Activated CD4-positive, alpha-beta memory T cell treated with anti-CD3 and anti-CD28 coated beads for 36 hours (primary cell): ENCODE measurements around the gene MED9. TPM values are rescaled to one million over a fixed set of nuclear protein-coding genes. Genes with fewer than 3 reads are reported as not detected.

Experiments
- CTCF ChIA-PET: fragments of 350-600 bp; sonication (Branson Sonifier 250); formaldehyde crosslinking; loops from one replicate; lab custom pipeline; 2021; ENCODE audit warnings: antibody characterized with exemption, inconsistent platforms; lab: Charles Lee
- POLR2A ChIA-PET: fragments of 350-600 bp; sonication (Branson Sonifier 250); formaldehyde crosslinking; loops from one replicate; lab custom pipeline; 2021; ENCODE audit warnings: antibody characterized with exemption; lab: Charles Lee
- DNase-seq: peaks from one replicate; pipeline ENCODE4 v3.0.0-alpha.2; 2020
- H3K27ac Mint-ChIP-seq: one replicate; pipeline ENCODE4 v1.8.0; 2021; ENCODE audit warnings: mixed read lengths
- H3K27me3 Mint-ChIP-seq: one replicate; pipeline ENCODE4 v1.8.0; 2021; ENCODE audit warnings: mixed read lengths
- H3K36me3 Mint-ChIP-seq: one replicate; pipeline ENCODE4 v1.8.0; 2021; ENCODE audit warnings: mixed read lengths
- H3K4me1 Mint-ChIP-seq: one replicate; pipeline ENCODE4 v1.8.0; 2021; ENCODE audit warnings: low read depth, mixed read lengths
- H3K4me3 Mint-ChIP-seq: one replicate; pipeline ENCODE4 v1.8.0; 2021; ENCODE audit warnings: mild to moderate bottlenecking, mixed read lengths
- H3K9me3 Mint-ChIP-seq: one replicate; pipeline ENCODE4 v1.8.0; 2021; ENCODE audit warnings: mixed read lengths
- intact Hi-C: fragments of 100-400 bp; cut with micrococcal nuclease; formaldehyde crosslinking; loops from one replicate; pipeline ENCODE4 v1.15.1; 2023
- total RNA-seq, 2 experiments: library from RNA; stranded (reverse); gene quantifications; one replicate each; pipeline ENCODE4 v1.2.3, GENCODE V29; 2021

Gene MED9
- total RNA-seq, 2 experiments from 2014 or later, result 12.1 to 12.2 TPM

DNA sequence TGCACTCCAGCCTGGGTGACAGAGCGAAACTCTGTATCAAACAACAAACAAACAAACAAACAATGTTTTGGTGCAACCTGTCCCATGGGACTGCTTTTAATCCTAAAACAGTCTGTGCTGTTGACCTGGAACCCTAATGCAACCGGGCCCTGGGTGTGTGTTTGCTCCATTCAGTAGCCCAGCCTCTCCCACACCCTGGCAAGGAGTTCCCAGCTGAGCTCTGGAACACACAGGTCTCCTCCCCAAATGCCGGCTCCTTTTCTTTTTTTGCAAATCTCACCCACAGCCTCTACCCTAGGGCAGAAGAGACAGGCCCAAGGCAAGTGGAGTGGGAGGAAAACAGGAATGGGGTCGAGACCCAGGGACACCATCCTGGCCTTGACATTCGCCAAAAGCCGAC, 49.2 kb downstream of the MED9 start:
- no peak overlapping the region for H3K4me3 Mint-ChIP-seq
- intact Hi-C loops, result no loop called here
- POLR2A ChIA-PET, result no interaction called here
- no peaks in the 10 kb centered on the region for H3K27me3 Mint-ChIP-seq
- H3K27ac Mint-ChIP-seq, result no peak overlapping the region
- no peaks in the 10 kb centered on the region for H3K36me3 Mint-ChIP-seq
- CTCF ChIA-PET, result interaction anchor here (0.6 to 1.4 kb wide), 2 partner anchors 132 to 171 kb away, joined by 3 read pairs; no protein-coding TSS in a partner anchor
- no peaks in the 10 kb centered on the region for H3K9me3 Mint-ChIP-seq
- no peak for DNase-seq
- H3K4me1 Mint-ChIP-seq, result no peaks in the 10 kb centered on the region

DNA sequence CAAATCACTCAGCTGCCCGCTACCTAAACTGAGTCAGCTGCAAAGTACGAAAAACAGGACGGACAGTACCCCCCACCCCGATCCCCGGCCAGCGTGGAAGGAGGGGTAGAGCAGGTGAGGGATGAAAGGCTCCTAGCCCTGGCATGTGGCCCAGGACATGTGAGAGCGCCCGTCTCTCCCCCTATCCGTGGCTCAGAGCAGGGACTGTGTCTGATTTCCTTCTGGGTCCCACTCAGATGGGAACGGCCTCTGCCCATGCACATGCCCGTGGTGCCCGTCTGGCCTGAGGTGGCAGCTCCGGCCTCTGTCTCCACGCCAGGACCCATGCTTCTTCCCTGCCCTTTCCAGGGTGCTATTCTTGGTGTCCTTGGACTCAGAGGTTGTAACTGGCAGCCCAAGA, 49.6 kb downstream of the MED9 start:
- H3K4me1 Mint-ChIP-seq, result no peaks in the 10 kb centered on the region
- no peaks in the 10 kb centered on the region for H3K9me3 Mint-ChIP-seq
- ChIA-PET CTCF (no interaction called here), POLR2A (no interaction called here)
- no peak for DNase-seq
- no peak overlapping the region for H3K4me3 Mint-ChIP-seq
- intact Hi-C loops, result no loop called here
- no peaks in the 10 kb centered on the region for H3K36me3 Mint-ChIP-seq
- no peak overlapping the region for H3K27ac Mint-ChIP-seq
- no peaks in the 10 kb centered on the region for H3K27me3 Mint-ChIP-seq

DNA sequence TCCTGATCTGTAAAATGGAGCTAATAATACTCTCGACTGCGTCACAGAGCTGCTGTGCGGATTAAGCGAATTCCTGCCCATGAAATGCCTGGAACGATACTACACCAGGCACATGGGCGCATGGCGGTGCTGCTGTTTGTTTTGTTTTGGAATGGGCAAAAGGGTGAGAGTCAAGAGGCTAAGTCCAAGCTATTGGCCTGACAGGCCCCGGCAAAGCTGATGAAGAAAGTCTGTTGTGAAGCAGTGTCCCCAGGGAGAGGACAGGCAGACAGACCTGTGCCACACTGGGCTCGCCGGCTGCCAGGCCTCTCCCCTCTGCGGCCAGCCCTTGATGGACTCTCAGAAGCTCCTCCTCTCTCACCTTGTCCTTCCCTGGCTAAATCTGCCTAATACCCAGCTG, 50.7 kb downstream of the MED9 start:
- DNase-seq, result no peak
- Mint-ChIP-seq H3K4me1 (no peaks in the 10 kb centered on the region), H3K9me3 (no peaks in the 10 kb centered on the region), H3K4me3 (no peak overlapping the region), H3K36me3 (no peaks in the 10 kb centered on the region), H3K27me3 (no peaks in the 10 kb centered on the region), H3K27ac (no peak overlapping the region)
- intact Hi-C loops, result no loop called here
- ChIA-PET POLR2A (no interaction called here), CTCF (interaction anchor here (0.6 kb wide), 1 partner anchor 19 kb away, joined by 3 read pairs; no protein-coding TSS in a partner anchor)

DNA sequence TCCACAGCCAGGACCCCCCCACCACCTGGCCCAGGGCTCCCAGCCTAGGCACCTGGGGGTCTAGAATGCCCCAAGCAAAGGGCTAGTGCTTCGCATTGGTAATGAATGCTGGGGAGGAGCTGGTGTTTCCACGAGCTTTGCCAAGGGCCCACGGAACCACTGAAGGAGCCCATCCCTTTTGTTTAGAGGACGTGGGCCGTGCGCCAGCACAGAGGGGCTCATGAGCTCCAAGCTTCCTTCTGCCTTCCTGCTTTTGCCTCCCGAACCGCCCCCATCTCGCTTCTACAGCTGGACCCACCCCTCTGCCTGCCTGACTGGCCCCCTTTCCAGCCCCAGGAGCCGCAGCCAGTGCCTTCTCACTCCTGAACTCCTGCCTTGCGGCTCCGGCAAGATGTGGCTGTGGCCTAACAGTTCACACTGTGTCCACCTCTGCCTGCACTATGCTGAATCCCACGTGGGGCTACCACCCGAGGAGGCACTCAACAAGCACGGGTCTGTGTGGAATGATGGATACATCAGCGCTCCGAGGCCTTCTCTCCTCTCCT, 51.2 kb downstream of the MED9 start:
- Mint-ChIP-seq H3K9me3 (no peaks in the 10 kb centered on the region), H3K4me3 (no peak overlapping the region), H3K27me3 (no peaks in the 10 kb centered on the region), H3K36me3 (no peaks in the 10 kb centered on the region), H3K27ac (no peak overlapping the region), H3K4me1 (no peaks in the 10 kb centered on the region)
- no peak for DNase-seq
- intact Hi-C loops, result no loop called here
- CTCF ChIA-PET, result interaction anchor here (0.6 kb wide), 1 partner anchor 19 kb away, joined by 3 read pairs; no protein-coding TSS in a partner anchor
- POLR2A ChIA-PET, result no interaction called here

DNA sequence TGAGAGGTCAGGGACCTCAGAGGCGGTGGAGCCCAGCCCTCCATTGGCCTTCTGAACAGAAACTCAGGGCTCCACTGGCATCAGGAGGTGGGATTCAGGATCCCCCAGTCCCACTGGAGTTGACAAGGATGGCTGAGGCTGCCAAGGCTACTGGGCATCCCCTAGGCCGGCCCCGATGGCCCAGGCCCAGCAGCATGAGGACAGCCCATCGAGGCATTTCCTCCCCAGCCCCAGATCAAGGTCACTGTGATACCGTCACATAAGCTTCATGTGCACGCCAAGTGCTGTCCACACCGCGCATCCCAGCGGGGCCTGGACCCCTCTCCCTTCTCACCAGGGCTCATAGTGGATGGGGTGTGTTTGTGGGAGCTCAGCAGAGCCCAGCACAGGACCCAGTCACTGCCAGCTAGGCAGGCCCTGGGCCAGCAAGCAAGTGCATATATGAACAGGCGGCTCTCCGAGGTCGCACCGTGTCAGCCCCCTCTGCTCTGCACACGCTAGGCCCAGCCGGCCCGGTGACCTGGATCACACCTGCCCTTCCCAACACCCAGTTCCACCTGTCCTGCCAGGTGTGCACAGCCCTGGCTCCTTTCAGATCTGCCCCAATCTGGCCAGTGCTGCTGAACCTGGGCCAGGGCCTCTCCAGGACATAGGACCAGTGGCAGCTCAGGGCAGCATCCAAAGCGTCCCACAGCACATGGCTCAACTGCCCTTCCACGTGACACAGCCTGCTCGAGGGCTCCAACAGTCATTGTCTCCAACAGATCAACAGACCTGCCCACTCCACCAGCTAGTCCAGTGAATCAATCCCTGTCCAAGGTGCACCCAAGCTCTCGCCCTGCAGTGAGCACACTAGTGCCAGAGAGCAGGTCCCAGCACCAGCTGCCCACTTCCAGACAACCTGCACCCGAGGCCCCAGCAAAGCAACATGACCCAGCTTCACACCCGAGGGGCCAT, 52.2 kb downstream of the MED9 start:
- DNase-seq, result no peak
- ChIA-PET POLR2A (interaction anchor here (0.5 to 1.5 kb wide), 2 partner anchors 12 to 254 kb away, joined by 3 read pairs; no protein-coding TSS in a partner anchor), CTCF (interaction anchor here (0.9 kb wide), 1 partner anchor 33 kb away, joined by 3 read pairs; the partner anchor contains the start of gene RASD1)
- no peaks in the 10 kb centered on the region for H3K36me3 Mint-ChIP-seq
- no peaks in the 10 kb centered on the region for H3K27me3 Mint-ChIP-seq
- no peaks in the 10 kb centered on the region for H3K9me3 Mint-ChIP-seq
- intact Hi-C loops, result no loop called here
- no peak overlapping the region for H3K27ac Mint-ChIP-seq
- H3K4me1 Mint-ChIP-seq, result no peaks in the 10 kb centered on the region
- no peak overlapping the region for H3K4me3 Mint-ChIP-seq

DNA sequence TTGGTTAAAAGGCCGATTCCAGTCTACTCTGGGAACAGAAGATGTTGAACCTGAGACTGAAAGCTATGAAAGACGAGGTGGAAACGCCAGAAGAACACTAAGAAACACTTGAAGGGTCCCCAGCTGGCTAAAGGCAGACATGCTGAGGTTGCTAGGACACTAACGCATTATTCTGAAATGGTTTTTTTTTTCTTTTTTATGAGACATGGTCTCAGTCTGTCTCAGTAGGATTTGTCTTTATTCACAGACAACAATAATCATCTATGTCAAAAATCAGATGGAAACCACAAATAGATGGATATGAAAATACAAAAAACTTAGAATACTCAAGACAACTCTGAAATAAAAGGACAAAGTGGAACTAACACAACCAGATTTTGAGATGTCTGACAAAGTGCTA, 54.4 kb downstream of the MED9 start:
- ChIA-PET POLR2A (no interaction called here), CTCF (no interaction called here)
- intact Hi-C loops, result no loop called here
- Mint-ChIP-seq H3K36me3 (no peaks in the 10 kb centered on the region), H3K4me3 (no peak overlapping the region), H3K27me3 (no peaks in the 10 kb centered on the region), H3K9me3 (no peaks in the 10 kb centered on the region), H3K4me1 (no peaks in the 10 kb centered on the region), H3K27ac (no peak overlapping the region)
- DNase-seq, result no peak

DNA sequence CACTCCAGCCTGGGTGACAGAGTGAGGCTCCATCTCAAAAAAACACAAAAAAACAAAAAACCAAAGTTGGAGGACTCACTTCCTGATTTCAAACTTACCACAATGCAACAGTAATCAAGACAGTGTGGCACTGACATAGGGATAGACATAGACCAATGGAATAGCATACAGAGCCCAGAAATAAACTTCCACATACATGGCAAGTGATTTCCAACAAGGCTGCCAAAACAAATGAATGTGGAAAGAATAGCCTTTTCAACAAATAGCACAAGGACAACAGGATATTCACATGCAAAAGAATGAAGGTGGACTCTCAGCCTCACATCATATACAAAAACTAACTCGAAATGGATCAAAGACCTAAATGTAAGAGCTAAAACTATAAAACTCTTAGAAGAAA, 56.2 kb downstream of the MED9 start:
- Mint-ChIP-seq H3K27ac (no peak overlapping the region), H3K9me3 (no peaks in the 10 kb centered on the region), H3K36me3 (no peaks in the 10 kb centered on the region), H3K4me3 (no peak overlapping the region), H3K27me3 (no peaks in the 10 kb centered on the region), H3K4me1 (no peaks in the 10 kb centered on the region)
- CTCF ChIA-PET, result no interaction called here
- no peak for DNase-seq
- POLR2A ChIA-PET, result no interaction called here
- intact Hi-C loops, result no loop called here

DNA sequence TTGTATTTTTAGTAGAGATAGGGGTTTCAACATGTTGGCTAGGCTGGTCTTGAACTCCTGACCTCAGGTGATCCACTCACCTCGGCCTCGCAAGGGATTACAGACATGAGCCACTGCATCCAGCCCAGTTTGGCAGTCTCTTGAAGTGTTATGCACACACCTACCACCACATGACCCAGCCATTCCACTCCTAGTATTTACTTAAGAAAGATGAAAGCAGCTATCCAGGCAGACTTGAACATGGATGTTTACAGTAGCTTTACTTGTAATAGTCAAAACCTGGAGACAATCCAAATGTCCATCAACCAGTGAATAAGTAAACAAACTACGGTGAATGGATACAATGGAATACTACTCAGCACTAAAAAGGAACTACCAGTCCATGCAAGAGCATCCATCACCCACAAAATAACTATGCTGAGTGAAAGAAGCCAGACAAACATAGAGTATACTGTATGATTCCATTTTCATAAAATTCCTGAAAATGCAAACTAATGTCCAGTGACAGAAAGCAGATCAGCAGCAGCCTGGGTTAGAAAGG, 57.2 kb downstream of the MED9 start:
- no peak for DNase-seq
- H3K4me3 Mint-ChIP-seq, result no peak overlapping the region
- no peaks in the 10 kb centered on the region for H3K9me3 Mint-ChIP-seq
- H3K27me3 Mint-ChIP-seq, result no peaks in the 10 kb centered on the region
- no peaks in the 10 kb centered on the region for H3K36me3 Mint-ChIP-seq
- no peaks in the 10 kb centered on the region for H3K4me1 Mint-ChIP-seq
- no peak overlapping the region for H3K27ac Mint-ChIP-seq
- CTCF ChIA-PET, result interaction anchor here (0.6 kb wide), 1 partner anchor 241 kb away, joined by 4 read pairs; no protein-coding TSS in a partner anchor
- intact Hi-C loops, result no loop called here
- POLR2A ChIA-PET, result no interaction called here

DNA sequence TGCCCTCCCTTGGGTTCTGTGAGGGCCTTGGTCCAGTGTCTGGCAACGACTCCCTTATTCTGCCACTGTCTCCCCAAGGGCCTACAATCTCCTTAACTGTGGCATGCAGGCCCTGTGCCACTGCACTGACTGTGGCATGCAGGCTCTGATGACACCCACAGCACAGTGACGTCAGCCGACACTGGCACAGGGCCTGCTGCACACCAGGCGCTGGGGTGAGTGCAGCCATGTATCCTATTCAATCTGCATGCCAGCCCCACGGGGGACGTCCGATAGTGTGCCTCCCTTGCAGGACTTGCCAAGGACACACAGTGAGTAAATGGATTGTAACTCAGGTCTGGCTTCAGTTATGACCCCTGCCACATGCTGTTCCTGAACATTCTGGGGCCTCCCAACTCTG, 59.2 kb downstream of the MED9 start:
- Mint-ChIP-seq H3K36me3 (no peaks in the 10 kb centered on the region), H3K9me3 (no peaks in the 10 kb centered on the region), H3K4me1 (no peaks in the 10 kb centered on the region), H3K27ac (no peak overlapping the region), H3K4me3 (no peak overlapping the region), H3K27me3 (no peaks in the 10 kb centered on the region)
- DNase-seq, result no peak
- intact Hi-C loops, result loop anchor here (5.0 kb wide), 1 partner anchor 341 kb away; no protein-coding TSS in a partner anchor
- POLR2A ChIA-PET, result no interaction called here
- CTCF ChIA-PET, result no interaction called here

DNA sequence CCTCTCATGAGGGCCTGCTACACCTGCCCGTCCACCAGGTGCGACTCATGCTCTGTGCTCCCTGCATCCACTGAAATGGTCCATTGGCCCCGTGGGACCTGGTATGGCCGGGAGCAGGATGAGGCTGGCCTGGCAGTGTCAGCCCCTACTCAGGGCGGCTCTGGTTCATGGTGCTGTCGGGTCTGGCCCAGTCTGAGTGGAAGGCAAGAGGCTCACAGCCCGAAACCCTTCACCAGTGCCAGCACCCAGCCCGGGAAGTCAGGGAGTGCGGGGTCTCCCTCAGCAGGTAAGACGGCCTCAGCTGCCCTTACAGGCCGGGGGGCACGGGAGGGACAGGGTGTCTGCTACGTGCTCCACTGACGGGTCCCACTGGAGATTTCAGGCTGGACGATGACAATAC, 59.9 kb downstream of the MED9 start:
- H3K36me3 Mint-ChIP-seq, result no peaks in the 10 kb centered on the region
- no peak for DNase-seq
- no peak overlapping the region for H3K4me3 Mint-ChIP-seq
- intact Hi-C loops, result loop anchor here (5.0 kb wide), 1 partner anchor 341 kb away; no protein-coding TSS in a partner anchor
- H3K4me1 Mint-ChIP-seq, result no peaks in the 10 kb centered on the region
- no peak overlapping the region for H3K27ac Mint-ChIP-seq
- POLR2A ChIA-PET, result no interaction called here
- CTCF ChIA-PET, result interaction anchor here (0.6 kb wide), 1 partner anchor 221 kb away, joined by 3 read pairs; no protein-coding TSS in a partner anchor
- H3K9me3 Mint-ChIP-seq, result no peaks in the 10 kb centered on the region
- no peaks in the 10 kb centered on the region for H3K27me3 Mint-ChIP-seq

DNA sequence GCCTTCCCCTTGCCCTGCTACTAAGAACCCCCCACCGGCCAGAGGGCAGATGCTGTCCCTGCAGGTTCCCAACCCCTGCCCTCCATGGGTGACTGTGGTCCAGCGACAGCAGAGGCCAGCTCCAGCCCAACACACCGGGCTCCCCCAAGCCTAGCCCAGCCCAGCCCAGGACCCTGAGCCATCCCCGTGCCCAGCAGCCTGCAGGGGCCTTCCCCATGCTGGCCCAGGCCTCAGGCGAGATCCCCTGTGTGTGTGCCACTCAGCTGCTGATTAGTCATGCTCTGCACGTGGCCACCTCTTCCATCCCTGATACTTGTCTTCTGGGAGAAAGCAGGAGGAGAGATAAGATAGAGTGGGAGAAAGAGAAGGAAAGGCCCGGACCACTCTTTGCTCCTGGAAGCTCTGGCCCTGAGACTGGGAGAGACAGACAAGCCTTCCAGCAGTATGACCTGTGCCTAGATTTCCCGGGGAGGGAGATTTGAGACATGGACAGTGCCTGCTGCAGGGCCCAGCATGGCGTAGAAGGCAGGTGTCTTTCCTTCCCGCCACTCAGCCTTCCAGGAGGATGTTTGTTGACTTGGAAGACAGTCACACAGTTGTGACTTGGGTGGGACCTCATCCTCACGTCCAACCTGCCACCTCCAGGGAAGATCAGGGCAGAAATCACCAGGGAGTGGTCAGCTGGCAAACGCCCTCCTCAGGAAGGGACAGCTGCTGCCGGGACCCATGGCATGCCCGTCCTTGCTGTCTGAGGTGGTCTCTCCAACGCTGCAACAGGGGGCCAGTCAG, 60.7 kb downstream of the MED9 start:
- H3K4me3 Mint-ChIP-seq, result no peak overlapping the region
- no peak overlapping the region for H3K27ac Mint-ChIP-seq
- no peak for DNase-seq
- H3K9me3 Mint-ChIP-seq, result no peaks in the 10 kb centered on the region
- H3K36me3 Mint-ChIP-seq, result no peaks in the 10 kb centered on the region
- intact Hi-C loops, result loop anchor here (5.0 kb wide), 1 partner anchor 340 kb away; no protein-coding TSS in a partner anchor
- CTCF ChIA-PET, result interaction anchor here (0.6 kb wide), 1 partner anchor 222 kb away, joined by 3 read pairs; no protein-coding TSS in a partner anchor
- H3K27me3 Mint-ChIP-seq, result no peaks in the 10 kb centered on the region
- no peaks in the 10 kb centered on the region for H3K4me1 Mint-ChIP-seq
- POLR2A ChIA-PET, result no interaction called here
